Measurements from ENCODE around the gene KCTD2.

DNA sequence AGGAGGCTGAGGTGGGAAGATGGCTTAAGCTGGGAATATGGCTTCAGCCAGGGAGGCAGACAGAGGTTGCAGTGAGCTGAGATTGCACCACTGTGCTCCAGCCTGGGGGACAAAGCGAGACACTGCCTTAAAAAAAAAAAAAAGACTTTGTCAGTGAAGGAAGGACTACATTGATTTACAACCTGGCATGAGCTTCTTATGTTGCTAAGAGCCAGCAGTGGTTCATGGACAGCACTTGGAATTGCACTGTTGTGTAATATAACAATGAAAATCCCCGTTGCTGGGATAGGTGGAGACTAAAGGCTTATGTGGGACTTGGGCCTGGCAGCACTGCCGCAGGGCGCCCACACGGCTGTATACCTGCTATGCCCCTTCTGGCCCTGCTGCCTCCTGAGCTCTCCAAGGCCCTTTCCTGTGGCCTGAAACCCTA, 26.6 kb downstream of the KCTD2 start:
- TF ChIP-seq, protein P1, sequence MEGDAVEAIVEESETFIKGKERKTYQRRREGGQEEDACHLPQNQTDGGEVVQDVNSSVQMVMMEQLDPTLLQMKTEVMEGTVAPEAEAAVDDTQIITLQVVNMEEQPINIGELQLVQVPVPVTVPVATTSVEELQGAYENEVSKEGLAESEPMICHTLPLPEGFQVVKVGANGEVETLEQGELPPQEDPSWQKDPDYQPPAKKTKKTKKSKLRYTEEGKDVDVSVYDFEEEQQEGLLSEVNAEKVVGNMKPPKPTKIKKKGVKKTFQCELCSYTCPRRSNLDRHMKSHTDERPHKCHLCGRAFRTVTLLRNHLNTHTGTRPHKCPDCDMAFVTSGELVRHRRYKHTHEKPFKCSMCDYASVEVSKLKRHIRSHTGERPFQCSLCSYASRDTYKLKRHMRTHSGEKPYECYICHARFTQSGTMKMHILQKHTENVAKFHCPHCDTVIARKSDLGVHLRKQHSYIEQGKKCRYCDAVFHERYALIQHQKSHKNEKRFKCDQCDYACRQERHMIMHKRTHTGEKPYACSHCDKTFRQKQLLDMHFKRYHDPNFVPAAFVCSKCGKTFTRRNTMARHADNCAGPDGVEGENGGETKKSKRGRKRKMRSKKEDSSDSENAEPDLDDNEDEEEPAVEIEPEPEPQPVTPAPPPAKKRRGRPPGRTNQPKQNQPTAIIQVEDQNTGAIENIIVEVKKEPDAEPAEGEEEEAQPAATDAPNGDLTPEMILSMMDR (IDR thresholded peaks at IDR 0.05), result peak in 2 of 4 experiments; percentile 6 to 16
- TF ChIP-seq POLR2AphosphoS5 (IDR thresholded peaks at IDR 0.05), result peak; percentile 89
